HepG2 (cell line): ENCODE data around the gene MOGAT3. TPM values are rescaled to one million over a fixed set of nuclear protein-coding genes. Genes with fewer than 3 reads are reported as not detected.

Experiments
- ARNT ChIP-seq: fragments of 450-650 bp; IDR thresholded peaks from 2 replicates; pipeline ENCODE4 v1.6.1; 2017
- ATF2 ChIP-seq: sonication (generic); formaldehyde crosslinking; IDR thresholded peaks from 2 replicates; pipeline ENCODE4 v1.4.0; 2020; ENCODE audit warnings: missing genetic modification reagents
- CBFB ChIP-seq: sonication (generic); formaldehyde crosslinking; IDR thresholded peaks from 2 replicates; pipeline ENCODE4 v1.4.0; 2020; ENCODE audit warnings: missing genetic modification reagents
- CBX2 ChIP-seq, 2 experiments: fragments of 200-600 bp in 1 of 2; sonication (generic); formaldehyde crosslinking in 1 of 2; IDR thresholded peaks; 2 replicates each; pipeline versions ENCODE4 v1.7.0 to v1.8.1; 2018 to 2022; ENCODE audit warnings: low read depth in 2 of 2, low read length in 1 of 2, mild to moderate bottlenecking in 1 of 2, missing genetic modification reagents in 1 of 2
- CCDC6 ChIP-seq: sonication (generic); formaldehyde crosslinking; IDR thresholded peaks from 2 replicates; pipeline ENCODE4 v1.8.1; 2022; ENCODE audit warnings: mild to moderate bottlenecking, missing genetic modification reagents, moderate library complexity
- E2F2 ChIP-seq: sonication (generic); formaldehyde crosslinking; IDR thresholded peaks from 2 replicates; pipeline ENCODE4 v1.4.0; 2020; ENCODE audit warnings: missing genetic modification reagents, borderline replicate concordance
- ELF1 ChIP-seq: sonication (generic); formaldehyde crosslinking; IDR thresholded peaks from 2 replicates; pipeline ENCODE4 v1.4.0; 2020; ENCODE audit warnings: missing genetic modification reagents
- GABPB1 ChIP-seq: IDR thresholded peaks from 2 replicates; pipeline ENCODE4 v1.6.1; 2016; ENCODE audit warnings: mild to moderate bottlenecking, missing genetic modification reagents, moderate library complexity, missing compliant biosample characterization
- HOMEZ ChIP-seq: IDR thresholded peaks from 2 replicates; pipeline ENCODE4 v1.6.1; 2016; ENCODE audit warnings: low read depth
- KLF16 ChIP-seq, 2 experiments: sonication (generic) in 1 of 2; formaldehyde crosslinking in 1 of 2; IDR thresholded peaks; 2 replicates each; pipeline versions ENCODE4 v1.6.1 to v1.8.0; 2016 to 2023; ENCODE audit warnings: missing genetic modification reagents in 2 of 2, missing compliant biosample characterization in 1 of 2
- MAF1 ChIP-seq: sonication (generic); formaldehyde crosslinking; IDR thresholded peaks from 2 replicates; pipeline ENCODE4 v1.5.0; 2020; ENCODE audit warnings: missing genetic modification reagents, borderline replicate concordance
- MAFF ChIP-seq: IDR thresholded peaks from 2 replicates; pipeline ENCODE4 v1.6.1; 2011; ENCODE audit warnings: low read depth, low read length, improper control_type of control experiment
- MXI1 ChIP-seq: IDR thresholded peaks from 3 replicates; pipeline ENCODE4 v1.6.1; 2012; ENCODE audit warnings: low read depth, low read length, inconsistent platforms, borderline replicate concordance
- NCOA2 ChIP-seq: sonication (generic); formaldehyde crosslinking; IDR thresholded peaks from 2 replicates; pipeline ENCODE4 v1.8.0; 2022; ENCODE audit warnings: inconsistent platforms
- PAF1 ChIP-seq: IDR thresholded peaks from 2 replicates; pipeline ENCODE4 v1.6.1; 2016; ENCODE audit warnings: missing genetic modification reagents, missing compliant biosample characterization
- SNAPC2 ChIP-seq: sonication (generic); formaldehyde crosslinking; IDR thresholded peaks from 2 replicates; pipeline ENCODE4 v1.8.1; 2022; ENCODE audit warnings: mild to moderate bottlenecking, missing genetic modification reagents
- TAF1 ChIP-seq: sonication (generic); formaldehyde crosslinking; IDR thresholded peaks from 2 replicates; pipeline ENCODE4 v1.4.0; 2020; ENCODE audit warnings: missing genetic modification reagents
- THAP7 ChIP-seq: sonication (generic); formaldehyde crosslinking; IDR thresholded peaks from 2 replicates; pipeline ENCODE4 v1.8.1; 2023; ENCODE audit warnings: mild to moderate bottlenecking, missing genetic modification reagents
- ZNF124 ChIP-seq: sonication (generic); formaldehyde crosslinking; IDR thresholded peaks from 2 replicates; pipeline ENCODE4 v1.4.0; 2020; ENCODE audit warnings: missing genetic modification reagents
- ZNF20 ChIP-seq: sonication (generic); formaldehyde crosslinking; IDR thresholded peaks from 2 replicates; pipeline ENCODE4 v1.4.0; 2020; ENCODE audit warnings: mild to moderate bottlenecking, moderate library complexity, missing genetic modification reagents
- ZNF224 ChIP-seq: sonication (generic); formaldehyde crosslinking; IDR thresholded peaks from 2 replicates; pipeline ENCODE4 v1.5.0; 2020; ENCODE audit warnings: mild to moderate bottlenecking, missing genetic modification reagents
- ZNF292 ChIP-seq: sonication (generic); formaldehyde crosslinking; IDR thresholded peaks from 2 replicates; pipeline ENCODE4 v1.8.1; 2022; ENCODE audit warnings: mild to moderate bottlenecking, low read depth, missing genetic modification reagents, borderline replicate concordance
- ZNF296 ChIP-seq: sonication (generic); formaldehyde crosslinking; conservative IDR thresholded peaks from 2 replicates; pipeline ENCODE4 v1.5.0; 2020; ENCODE audit warnings: mild to moderate bottlenecking, missing genetic modification reagents
- ZNF33A ChIP-seq: sonication (generic); formaldehyde crosslinking; IDR thresholded peaks from 2 replicates; pipeline ENCODE4 v1.5.1; 2020; ENCODE audit warnings: missing genetic modification reagents, mild to moderate bottlenecking, moderate library complexity, borderline replicate concordance
- polyA plus RNA-seq, 8 experiments: library from polyadenylated mRNA; depleted of rRNA in 3 of 8; stranded (reverse) in 7 of 8; unstranded in 1 of 8; fragments of >200 nt; fragmentation: Illumina TruSeq in 4 of 8; extraction: Trizol in 4 of 8; gene quantifications; 2 replicates each; pipeline versions ENCODE4 v1.2.1 to v1.2.3, GENCODE V29; 2011 to 2016; ENCODE audit warnings: low read depth in 4 of 8, missing spikeins in 1 of 8, mixed read lengths in 1 of 8; ENCODE audit not compliant: insufficient read depth in 1 of 8
- total RNA-seq, 5 experiments: library from RNA; depleted of rRNA; stranded (reverse); fragments of >200 nt; fragmentation: Illumina TruSeq; extraction: Trizol; gene quantifications; 2 replicates each; pipeline ENCODE4 v1.2.3, GENCODE V29; 2016; ENCODE audit warnings: low read depth in 1 of 5

The MOGAT3 gene
- total and polyA plus RNA-seq, 2 of the 13 experiments (the other 11 are each of a cell fraction or from before 2014, with no cell fraction given), result 22.5 to 30.5 TPM

- TF ChIP-seq SNAPC2 (no peak), TAF1 (CRISPR knock-in tag) (peak; percentile 64; the same call in 1 of the 2 replicates), ZNF33A (CRISPR knock-in tag) (0 out of 2 replicates have a peak, but pooled peaks have one; percentile 82), GABPB1 (CRISPR knock-in tag) (no peak; the same call in 1 of the 2 replicates), CBFB (CRISPR knock-in tag) (0 out of 2 replicates have a peak, but pooled peaks have one; percentile 47), ZNF292 (0 out of 2 replicates have a peak, but pooled peaks have one; percentile 40), PAF1 (CRISPR knock-in tag) (no peak), ZNF124 (CRISPR knock-in tag) (no peak), NCOA2 (CRISPR knock-in tag) (peak; percentile 78), ATF2 (no peak; the same call in 1 of the 2 replicates), THAP7 (CRISPR knock-in tag) (no peak; the same call in 1 of the 2 replicates), E2F2 (CRISPR knock-in tag) (peak; percentile 58; the same call in 1 of the 2 replicates), CBX2 (IDR thresholded peaks at IDR 0.05; ENCODE audit: low read depth, low read length) (no peak), CBX2 (CRISPR knock-in tag; IDR thresholded peaks at IDR 0.05; ENCODE audit: low read depth) (no peak), MAFF (no peak), MXI1 (peak; percentile 60; the same call in 1 of the 3 replicates), MAF1 (CRISPR knock-in tag) (no peak), KLF16 (CRISPR knock-in tag; IDR thresholded peaks at IDR 0.05) (peak in 1 of 2 experiments; percentile 72; a peak in 2 of 4 replicates), ELF1 (CRISPR knock-in tag) (peak; percentile 56; the same call in 1 of the 2 replicates), CCDC6 (0 out of 2 replicates have a peak, but pooled peaks have one; percentile 51), ZNF224 (0 out of 2 replicates have a peak, but pooled peaks have one; percentile 78), HOMEZ (CRISPR knock-in tag) (peak; percentile 79; the same call in 1 of the 2 replicates), ZNF20 (CRISPR knock-in tag) (no peak), ZNF296 (CRISPR knock-in tag) (no peak), ARNT (no peak)
Observed at GRCh38 chr7:101200862-101201599, at the start of gene MOGAT3 (continued).
